NCI-H69 (cell line): Measurements from ENCODE around the gene SMG9.

Experiments used
- DNase-seq: peaks from one replicate; lab custom pipeline; 2025; lab: John Stamatoyannopoulos, UW

The SMG9 gene

GRCh38 chr19:43754503-43755255 is at the start of gene SMG9:
Gene SMG9, minus strand, starts transcription at chr19:43754962. Its CDS starts 4,221 bp downstream, at chr19:43750741.
- DNase-seq, result peak; percentile 98

GRCh38 chr19:43804432-43804831 is 49.7 kb upstream of the SMG9 start:
- no peak for DNase-seq

- no peak for DNase-seq
Measured at GRCh38 chr19:43802216-43802951, 47.6 kb upstream of the SMG9 start, which contains the start of gene LYPD5. Gene LYPD5, minus strand, starts transcription at chr19:43802447. Its CDS starts 67 bp downstream, at chr19:43802380.

- peak; percentile 72 for DNase-seq
Measured at GRCh38 chr19:43799502-43800142, 44.9 kb upstream of the SMG9 start.

- peak; percentile 97 for DNase-seq
Measured at GRCh38 chr19:43798546-43799409, 44.0 kb upstream of the SMG9 start.

GRCh38 chr19:43798026-43798545 is 43.3 kb upstream of the SMG9 start:
- DNase-seq, result no peak

GRCh38 chr19:43797556-43797955 is 42.8 kb upstream of the SMG9 start:
- no peak for DNase-seq

GRCh38 chr19:43797118-43797517 is 42.4 kb upstream of the SMG9 start:
- DNase-seq, result no peak

- no peak for DNase-seq
Measured at GRCh38 chr19:43790587-43790986, 35.8 kb upstream of the SMG9 start.

- no peak for DNase-seq
Measured at GRCh38 chr19:43789029-43789428, 34.3 kb upstream of the SMG9 start.

- DNase-seq, result no peak
Measured at GRCh38 chr19:43786665-43787064, 31.9 kb upstream of the SMG9 start.

GRCh38 chr19:43784981-43785808 is 30.4 kb upstream of the SMG9 start:
- peak; percentile 83 for DNase-seq

- DNase-seq, result peak; percentile 46
Measured at GRCh38 chr19:43784241-43784980, 29.6 kb upstream of the SMG9 start.

- no peak for DNase-seq
Measured at GRCh38 chr19:43783636-43784035, 28.9 kb upstream of the SMG9 start.

- peak; percentile 63 for DNase-seq
Measured at GRCh38 chr19:43782689-43783231, 28.0 kb upstream of the SMG9 start.

GRCh38 chr19:43782311-43782660 is 27.5 kb upstream of the SMG9 start:
- DNase-seq, result no peak

- no peak for DNase-seq
Measured at GRCh38 chr19:43781630-43782310, 27.0 kb upstream of the SMG9 start.

GRCh38 chr19:43780706-43781525 is 26.2 kb upstream of the SMG9 start, which contains the start of gene KCNN4:
Gene KCNN4, minus strand, starts transcription at chr19:43780973. Its CDS starts 112 bp downstream, at chr19:43780861.
- DNase-seq, result peak; percentile 19
